ENCODE measurements around the gene PLEKHA7.

DNA sequence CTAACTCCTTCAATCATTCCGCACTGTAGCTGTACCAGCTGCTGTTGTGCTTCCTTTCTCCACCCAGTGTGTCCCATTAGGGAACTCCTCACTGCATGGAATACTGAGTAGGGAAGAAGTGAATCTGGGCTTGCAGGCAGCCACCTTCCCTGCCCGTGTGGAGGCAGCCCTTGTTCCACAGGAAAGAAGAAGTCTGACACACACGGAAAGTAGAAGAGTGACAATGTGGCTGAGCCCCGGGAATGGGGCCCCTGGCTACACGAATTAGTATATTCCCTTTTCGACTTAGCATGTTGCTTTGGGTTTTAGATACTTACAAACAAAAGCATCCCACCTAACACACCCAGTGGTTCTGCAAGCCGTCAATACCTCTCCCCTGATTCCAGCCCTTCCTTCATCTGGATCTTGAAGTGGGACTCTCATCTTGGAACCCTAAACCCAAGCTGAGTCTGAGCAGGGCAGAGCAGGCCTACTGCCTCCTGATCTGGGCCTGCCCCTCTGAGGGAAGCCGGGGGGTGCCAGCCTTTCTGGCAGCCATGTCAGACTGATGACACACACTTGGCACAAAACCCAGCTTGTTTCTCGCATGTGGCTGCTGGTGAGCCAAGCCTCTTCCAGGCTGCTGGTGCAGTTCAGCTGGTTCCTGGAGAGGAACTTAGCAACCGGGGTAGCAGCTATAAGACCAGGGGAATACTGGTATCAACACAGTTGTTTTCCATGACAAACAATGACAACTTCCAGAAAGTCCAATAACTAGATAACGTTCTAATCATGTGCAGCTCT lies 204.1 kb downstream of the PLEKHA7 start:
- TF ChIP-seq POLR2A (IDR thresholded peaks at IDR 0.05; ENCODE audit: low read length) (no peak), GATA1 (IDR thresholded peaks at IDR 0.05; ENCODE audit: low read depth, low read length) (no peak)
